Activated CD4-positive, alpha-beta T cell treated with anti-CD3 and anti-CD28 coated beads, Interleukin-2, amount 10 ng/mL, durations not matched to agents 24 days and 14 days (primary cell): ENCODE results near the gene LIF. TPM values are rescaled to one million over a fixed set of nuclear protein-coding genes. Genes with fewer than 3 reads are reported as not detected.

Experiments
- DNase-seq: peaks from one replicate; pipeline ENCODE4 v3.0.0; 2022
- H3K27ac Mint-ChIP-seq: one replicate; pipeline ENCODE4 v1.8.0; 2022; ENCODE audit warnings: mild to moderate bottlenecking, mixed read lengths
- H3K27me3 Mint-ChIP-seq: one replicate; pipeline ENCODE4 v1.8.0; 2022; ENCODE audit warnings: mixed read lengths
- H3K36me3 Mint-ChIP-seq: one replicate; pipeline ENCODE4 v1.8.0; 2022; ENCODE audit warnings: low read depth, mild to moderate bottlenecking, mixed read lengths
- H3K4me1 Mint-ChIP-seq: one replicate; pipeline ENCODE4 v1.8.0; 2021; ENCODE audit warnings: mixed read lengths
- H3K4me3 Mint-ChIP-seq: one replicate; pipeline ENCODE4 v1.8.0; 2022; ENCODE audit warnings: mild to moderate bottlenecking, moderate library complexity, mixed read lengths
- H3K9me3 Mint-ChIP-seq: one replicate; pipeline ENCODE4 v1.8.0; 2021; ENCODE audit warnings: mixed read lengths
- intact Hi-C: fragments of 100-400 bp; cut with micrococcal nuclease; formaldehyde crosslinking; loops from one replicate; pipeline ENCODE4 v1.15.1; 2023
- total RNA-seq: library from RNA; stranded (reverse); gene quantifications from 2 replicates; pipeline ENCODE4 v1.2.3, GENCODE V29; 2022

LIF gene
- total RNA-seq, 1 donor from 2014 or later: 509 TPM

- peaks cover 57% of the 10 kb centered on the region for H3K4me1 Mint-ChIP-seq
- intact Hi-C loops: no loop called here
- no peaks in the 10 kb centered on the region for H3K9me3 Mint-ChIP-seq
- no peaks in the 10 kb centered on the region for H3K27me3 Mint-ChIP-seq
- DNase-seq: no peak
- peak overlapping the region; percentile 55 for H3K4me3 Mint-ChIP-seq
- H3K36me3 Mint-ChIP-seq: peaks cover 14% of the 10 kb centered on the region
- H3K27ac Mint-ChIP-seq: peak overlapping the region; percentile 84
These were observed 3.5 kb upstream of the LIF start for GRCh38 chr22:30250039-30250565.

GRCh38 chr22:30249049-30250038 is 2.8 kb upstream of the LIF start:
- Mint-ChIP-seq H3K9me3 (no peaks in the 10 kb centered on the region), H3K27ac (peak overlapping the region; percentile 93), H3K4me1 (peaks cover 63% of the 10 kb centered on the region), H3K4me3 (no peak overlapping the region), H3K27me3 (no peaks in the 10 kb centered on the region), H3K36me3 (peaks cover 21% of the 10 kb centered on the region)
- intact Hi-C loops: loop anchor here (5.0 kb wide), 1 partner anchor 52 kb away; no protein-coding TSS in a partner anchor
- DNase-seq: no peak

DNA sequence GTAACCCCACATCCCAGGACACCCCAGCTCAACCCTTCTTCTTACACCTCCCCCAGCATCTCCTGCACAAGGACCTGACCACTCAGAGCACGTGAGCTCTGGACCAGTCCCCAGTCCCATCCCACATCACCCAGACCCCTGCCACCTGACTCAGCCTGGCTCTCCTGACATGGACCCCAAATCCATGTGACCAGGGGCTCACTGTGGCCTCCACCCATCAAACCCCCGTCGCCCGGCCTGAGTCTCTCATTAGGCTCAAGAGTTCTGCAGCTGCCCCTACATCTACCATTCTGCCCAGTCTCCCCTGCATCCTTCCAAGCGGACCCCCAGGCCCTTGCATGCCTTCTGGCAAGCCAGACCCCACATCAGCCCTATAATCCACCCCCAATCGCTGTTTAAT is 1.9 kb upstream of the LIF start:
- intact Hi-C loops: loop anchor here (5.0 kb wide), 1 partner anchor 51 kb away; no protein-coding TSS in a partner anchor
- Mint-ChIP-seq H3K27ac (peak overlapping the region; percentile 93), H3K36me3 (peaks cover 30% of the 10 kb centered on the region), H3K4me3 (peak overlapping the region; percentile 64), H3K9me3 (no peaks in the 10 kb centered on the region), H3K4me1 (peaks cover 70% of the 10 kb centered on the region), H3K27me3 (no peaks in the 10 kb centered on the region)
- DNase-seq: no peak

- Mint-ChIP-seq H3K4me1 (peaks cover 68% of the 10 kb centered on the region), H3K27me3 (no peaks in the 10 kb centered on the region), H3K4me3 (peak overlapping the region; percentile 97), H3K36me3 (peaks cover 35% of the 10 kb centered on the region), H3K27ac (peak overlapping the region; percentile 93), H3K9me3 (no peaks in the 10 kb centered on the region)
- intact Hi-C loops: loop anchor here (5.0 kb wide), 1 partner anchor 51 kb away; no protein-coding TSS in a partner anchor
- DNase-seq: no peak
These were observed 1.4 kb upstream of the LIF start for GRCh38 chr22:30247974-30248373.

GRCh38 chr22:30247561-30247960 is 1.0 kb upstream of the LIF start:
- H3K27ac Mint-ChIP-seq: peak overlapping the region; percentile 93

GRCh38 chr22:30246814-30247376 is 336 bp upstream of the LIF start:
- peak; percentile 76 for DNase-seq
- H3K4me1 Mint-ChIP-seq: peaks cover 68% of the 10 kb centered on the region
- intact Hi-C loops: loop anchor here (1.0 to 5.0 kb wide), 6 partner anchors 20 to 143 kb away; no protein-coding TSS in a partner anchor
- H3K9me3 Mint-ChIP-seq: no peaks in the 10 kb centered on the region
- peaks cover 45% of the 10 kb centered on the region for H3K36me3 Mint-ChIP-seq
- H3K27me3 Mint-ChIP-seq: no peaks in the 10 kb centered on the region
- H3K4me3 Mint-ChIP-seq: peak overlapping the region; percentile 97
- H3K27ac Mint-ChIP-seq: peak overlapping the region; percentile 93

More at GRCh38 chr22:30247561-30247960, 1.0 kb upstream of the LIF start:
- DNase-seq: no peak
- H3K36me3 Mint-ChIP-seq: peaks cover 39% of the 10 kb centered on the region
- H3K9me3 Mint-ChIP-seq: no peaks in the 10 kb centered on the region
- H3K27me3 Mint-ChIP-seq: no peaks in the 10 kb centered on the region
- H3K4me1 Mint-ChIP-seq: peaks cover 68% of the 10 kb centered on the region
- peak overlapping the region; percentile 97 for H3K4me3 Mint-ChIP-seq
- intact Hi-C loops: loop anchor here (5.0 kb wide), 1 partner anchor 50 kb away; no protein-coding TSS in a partner anchor

DNA sequence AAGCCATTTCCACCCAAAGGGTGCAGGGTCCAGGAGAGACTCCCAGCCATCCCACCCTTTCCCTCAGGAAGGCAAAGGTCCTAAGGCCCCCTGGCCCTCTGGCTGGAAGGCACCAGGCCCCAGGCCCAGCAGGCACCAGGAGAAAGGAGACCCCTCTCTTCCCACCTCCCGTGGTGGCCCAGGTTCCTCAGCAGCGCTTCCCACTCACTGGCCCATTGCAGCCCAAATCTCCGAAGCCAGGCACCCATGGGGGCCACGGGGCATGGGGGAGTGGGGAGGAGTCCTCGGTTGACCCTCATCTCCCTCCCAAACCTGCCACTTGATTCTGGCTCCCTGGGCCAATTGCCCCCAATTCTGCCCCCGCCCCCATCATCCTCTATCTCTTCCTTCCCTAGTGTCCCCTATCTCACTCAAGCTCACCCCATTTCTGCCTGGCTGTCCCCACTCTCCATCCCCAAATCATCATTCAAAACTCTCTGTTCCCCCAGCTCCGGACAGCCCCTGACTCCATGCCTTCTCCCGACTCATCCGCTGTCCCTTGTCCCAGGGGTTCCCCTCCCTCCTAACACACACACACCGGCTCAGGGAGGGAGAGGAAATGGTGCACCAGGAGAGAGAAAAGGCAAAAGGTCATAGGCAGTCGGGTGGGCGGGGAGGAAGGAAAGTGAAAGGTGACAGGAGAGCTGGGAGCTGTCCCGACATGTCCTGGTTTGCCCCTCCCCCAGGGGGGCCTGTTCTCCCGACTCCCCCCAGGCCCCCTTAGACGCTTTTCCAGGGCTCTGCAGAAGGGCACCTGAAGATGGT is 1.2 kb downstream of the LIF start:
- H3K4me1 Mint-ChIP-seq: peaks cover 68% of the 10 kb centered on the region
- DNase-seq: no peak

DNA sequence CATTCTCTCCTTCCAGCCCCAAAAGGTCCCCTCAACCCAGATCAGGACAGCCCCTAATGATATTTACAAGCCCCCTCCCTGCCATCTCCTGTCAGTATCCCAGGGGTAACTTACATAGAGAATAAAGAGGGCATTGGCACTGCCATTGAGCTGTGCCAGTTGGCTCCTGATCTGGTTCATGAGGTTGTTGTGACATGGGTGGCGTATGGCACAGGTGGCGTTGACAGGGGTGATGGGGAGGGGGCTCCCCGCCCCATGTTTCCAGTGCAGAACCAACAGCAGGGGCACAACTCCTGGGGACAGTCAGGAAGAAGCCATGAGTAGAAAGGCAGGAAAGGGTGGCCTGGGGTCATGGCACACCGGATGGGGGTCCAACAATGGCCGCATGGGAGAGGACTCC is 1.9 kb downstream of the LIF start:
- Mint-ChIP-seq H3K9me3 (no peaks in the 10 kb centered on the region), H3K27ac (peak overlapping the region; percentile 100), H3K4me3 (peak overlapping the region; percentile 97), H3K4me1 (peaks cover 63% of the 10 kb centered on the region), H3K27me3 (no peaks in the 10 kb centered on the region), H3K36me3 (peaks cover 60% of the 10 kb centered on the region)
- no peak for DNase-seq
- intact Hi-C loops: loop anchor here (2.0 to 5.0 kb wide), 2 partner anchors 24 to 47 kb away; no protein-coding TSS in a partner anchor

More for the DNA sequence above, 1.2 kb downstream of the LIF start:
- no peaks in the 10 kb centered on the region for H3K9me3 Mint-ChIP-seq
- H3K27ac Mint-ChIP-seq: peak overlapping the region; percentile 100
- no peaks in the 10 kb centered on the region for H3K27me3 Mint-ChIP-seq
- peaks cover 58% of the 10 kb centered on the region for H3K36me3 Mint-ChIP-seq
- intact Hi-C loops: loop anchor here (2.0 to 5.0 kb wide), 2 partner anchors 25 to 48 kb away; no protein-coding TSS in a partner anchor
- H3K4me3 Mint-ChIP-seq: peak overlapping the region; percentile 97

- H3K4me1 Mint-ChIP-seq: peaks cover 62% of the 10 kb centered on the region
These were observed 2.5 kb downstream of the LIF start for GRCh38 chr22:30244066-30244465.

DNA sequence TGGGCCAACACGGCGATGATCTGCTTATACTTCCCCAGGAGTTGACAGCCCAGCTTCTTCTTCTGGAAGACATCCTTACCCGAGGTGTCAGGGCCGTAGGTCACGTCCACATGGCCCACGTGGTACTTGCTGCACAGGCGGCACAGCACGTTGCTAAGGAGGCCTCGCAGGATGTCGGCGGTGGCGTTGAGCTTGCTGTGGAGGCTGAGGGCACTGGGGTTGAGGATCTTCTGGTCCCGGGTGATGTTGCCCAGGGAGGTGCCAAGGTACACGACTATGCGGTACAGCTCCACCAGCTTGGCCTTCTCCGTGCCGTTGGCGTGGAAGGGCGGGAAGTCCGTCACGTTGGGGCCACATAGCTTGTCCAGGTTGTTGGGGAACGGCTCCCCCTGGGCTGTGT is 2.9 kb downstream of the LIF start:
- peaks cover 60% of the 10 kb centered on the region for H3K36me3 Mint-ChIP-seq
- intact Hi-C loops: loop anchor here (2.0 kb wide), 1 partner anchor 23 kb away; no protein-coding TSS in a partner anchor
- peak overlapping the region; percentile 100 for H3K27ac Mint-ChIP-seq
- no peak for DNase-seq
- H3K4me3 Mint-ChIP-seq: peak overlapping the region; percentile 97
- no peaks in the 10 kb centered on the region for H3K27me3 Mint-ChIP-seq
- H3K9me3 Mint-ChIP-seq: no peaks in the 10 kb centered on the region
- H3K4me1 Mint-ChIP-seq: peaks cover 63% of the 10 kb centered on the region

More at GRCh38 chr22:30244066-30244465, 2.5 kb downstream of the LIF start:
- H3K27ac Mint-ChIP-seq: peak overlapping the region; percentile 100
- peak overlapping the region; percentile 97 for H3K4me3 Mint-ChIP-seq
- H3K9me3 Mint-ChIP-seq: no peaks in the 10 kb centered on the region
- H3K36me3 Mint-ChIP-seq: peaks cover 60% of the 10 kb centered on the region
- intact Hi-C loops: loop anchor here (2.0 kb wide), 1 partner anchor 23 kb away; no protein-coding TSS in a partner anchor
- no peak for DNase-seq
- H3K27me3 Mint-ChIP-seq: no peaks in the 10 kb centered on the region

- no peak for DNase-seq
- Mint-ChIP-seq H3K27ac (peak overlapping the region; percentile 84), H3K9me3 (no peaks in the 10 kb centered on the region), H3K36me3 (peaks cover 62% of the 10 kb centered on the region), H3K27me3 (no peaks in the 10 kb centered on the region), H3K4me3 (peak overlapping the region; percentile 97), H3K4me1 (peaks cover 58% of the 10 kb centered on the region)
- intact Hi-C loops: no loop called here
These were observed 4.8 kb downstream of the LIF start for GRCh38 chr22:30241576-30242371.
